Occipital lobe (tissue), 2 donors: ENCODE measurements around the gene BOC. TPM values are rescaled to one million over a fixed set of nuclear protein-coding genes. Genes with fewer than 3 reads are reported as not detected.

ENCODE experiments used
- DNase-seq: peaks from one replicate; lab custom pipeline; 2025; lab: John Stamatoyannopoulos, UW
- total RNA-seq: library from RNA; depleted of rRNA; stranded (reverse); fragments of >200 nt; gene quantifications from one replicate; pipeline ENCODE4 v1.2.3, GENCODE V29; 2014

BOC gene
- total RNA-seq, 1 donor from 2014 or later: 11.2 TPM

GRCh38 chr3:113270068-113270467 lies 58.7 kb downstream of the BOC start:
- no peak for DNase-seq

DNA sequence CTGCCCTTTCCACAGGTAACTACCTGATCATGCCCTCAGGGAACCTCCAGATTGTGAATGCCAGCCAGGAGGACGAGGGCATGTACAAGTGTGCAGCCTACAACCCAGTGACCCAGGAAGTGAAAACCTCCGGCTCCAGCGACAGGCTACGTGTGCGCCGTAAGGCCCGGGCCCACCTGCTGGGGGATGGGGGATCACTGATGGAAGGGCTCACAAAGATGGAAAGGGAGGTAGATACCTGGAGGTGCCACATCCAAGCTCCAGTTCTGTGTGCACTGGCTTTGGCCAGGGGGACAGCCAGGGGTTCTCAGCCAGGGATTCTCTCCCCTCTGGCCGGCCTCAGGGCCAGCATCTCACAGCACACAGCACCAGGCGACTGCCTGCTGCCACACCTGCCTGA lies 59.4 kb downstream of the BOC start:
- DNase-seq: no peak

GRCh38 chr3:113271189-113271588 lies 59.8 kb downstream of the BOC start:
- no peak for DNase-seq

DNA sequence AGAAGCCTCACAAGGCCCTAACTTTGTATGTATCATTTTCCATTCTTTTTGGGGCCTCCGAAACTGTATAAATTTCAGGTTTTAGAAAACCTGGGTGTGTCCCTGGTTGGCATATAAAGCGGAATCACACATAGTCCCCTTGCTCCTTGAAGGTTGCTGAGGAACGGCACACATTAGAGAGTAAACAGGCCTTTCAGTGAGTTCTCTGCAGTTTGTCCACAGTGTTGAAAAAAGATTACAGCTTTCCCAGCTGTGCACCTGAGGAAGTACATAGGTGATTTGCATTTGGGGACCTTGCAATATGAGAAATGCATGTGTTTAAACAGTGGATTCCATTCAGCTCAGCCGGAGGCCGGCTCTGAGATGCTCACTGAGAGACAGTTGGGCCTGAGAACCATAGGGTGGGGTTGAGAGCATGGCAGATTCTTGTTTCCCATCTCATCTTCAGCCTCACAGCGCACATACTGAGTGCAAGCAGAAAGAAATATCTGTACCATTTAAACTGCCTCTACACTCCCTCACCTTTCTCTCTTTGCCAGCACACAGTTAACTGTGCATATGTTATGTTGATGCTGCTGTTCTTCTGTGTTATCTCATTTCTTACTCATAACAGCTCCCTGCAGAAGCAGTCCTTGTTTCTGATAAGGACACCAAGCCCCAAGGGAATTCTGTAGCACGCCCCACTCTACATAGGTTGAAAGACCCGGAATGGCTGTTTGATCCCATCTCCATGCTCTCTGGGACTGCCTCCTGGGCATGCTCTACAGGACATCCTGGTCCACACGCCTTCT lies 60.4 kb downstream of the BOC start:
- no peak for DNase-seq

GRCh38 chr3:113272385-113272779 lies 61.0 kb downstream of the BOC start:
- no peak for DNase-seq

- DNase-seq: no peak
Observed at GRCh38 chr3:113273011-113273410, 61.7 kb downstream of the BOC start.

GRCh38 chr3:113273604-113274378 lies 62.4 kb downstream of the BOC start:
- no peak for DNase-seq

- DNase-seq: no peak
Observed at GRCh38 chr3:113274425-113275257, 63.3 kb downstream of the BOC start.

- no peak for DNase-seq
Observed at GRCh38 chr3:113275258-113275556, 63.9 kb downstream of the BOC start.

DNA sequence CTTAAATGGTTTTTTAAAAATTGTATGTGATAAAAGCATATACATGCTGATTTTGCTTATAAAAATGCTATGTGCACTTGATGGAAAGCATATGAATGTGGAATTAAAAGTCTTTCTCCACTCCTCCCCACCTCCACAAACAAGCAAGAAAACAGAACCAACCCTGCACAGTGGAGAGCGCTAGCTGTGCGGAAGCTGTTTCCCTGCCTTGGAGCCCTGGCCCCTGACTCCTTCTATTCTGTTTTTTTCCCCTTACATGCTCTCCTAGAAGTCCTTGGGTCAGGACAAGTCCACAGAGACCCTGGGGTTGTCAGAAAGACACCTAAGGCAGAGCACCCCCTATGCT lies 64.2 kb downstream of the BOC start:
- no peak for DNase-seq

GRCh38 chr3:113275929-113276750 lies 64.8 kb downstream of the BOC start:
- no peak for DNase-seq

DNA sequence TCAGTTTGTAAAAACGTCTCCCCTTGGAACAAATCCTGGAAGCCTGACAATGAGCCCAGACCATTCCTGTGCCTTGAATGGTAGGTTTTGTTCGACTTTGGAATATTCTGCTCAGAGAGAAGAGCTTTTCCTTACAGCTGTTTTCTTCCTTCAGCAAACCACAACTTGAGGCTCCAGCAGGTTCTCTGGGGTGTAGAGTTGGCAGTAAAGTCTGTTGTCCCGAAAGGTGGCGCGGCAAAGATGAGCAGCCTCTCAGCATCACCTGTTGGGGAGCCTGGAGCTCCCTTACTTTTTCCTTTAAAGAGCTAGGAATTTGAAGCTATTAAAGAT lies 65.4 kb downstream of the BOC start:
- no peak for DNase-seq

DNA sequence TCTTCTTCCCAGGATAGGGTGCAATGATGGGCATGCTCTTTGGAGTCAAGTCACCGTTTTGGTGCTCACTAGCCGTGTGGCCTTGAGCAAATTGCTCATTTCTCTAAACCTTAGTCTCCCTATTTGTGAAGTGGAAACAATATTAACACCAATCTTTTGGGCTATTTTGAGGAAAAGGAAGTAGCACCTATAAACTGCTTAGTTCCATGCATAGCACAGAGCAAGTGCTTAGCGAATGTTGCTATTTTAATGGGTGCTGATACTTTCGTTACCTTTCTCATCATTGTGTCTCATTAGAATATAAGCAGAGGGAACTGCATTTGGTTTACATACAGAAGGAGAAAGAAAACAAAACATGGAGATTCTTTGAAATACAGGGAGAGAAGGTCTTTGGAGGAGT lies 66.1 kb downstream of the BOC start:
- no peak for DNase-seq

GRCh38 chr3:113277941-113278598 lies 66.7 kb downstream of the BOC start:
- no peak for DNase-seq

- DNase-seq: no peak
Observed at GRCh38 chr3:113278599-113278955, 67.2 kb downstream of the BOC start.

- DNase-seq: no peak
Observed at GRCh38 chr3:113279686-113280085, 68.3 kb downstream of the BOC start.

- DNase-seq: no peak
Observed at GRCh38 chr3:113283306-113283705, 71.9 kb downstream of the BOC start.

GRCh38 chr3:113284453-113285050 lies 73.2 kb downstream of the BOC start:
- no peak for DNase-seq

GRCh38 chr3:113285226-113285625 lies 73.9 kb downstream of the BOC start:
- DNase-seq: no peak

DNA sequence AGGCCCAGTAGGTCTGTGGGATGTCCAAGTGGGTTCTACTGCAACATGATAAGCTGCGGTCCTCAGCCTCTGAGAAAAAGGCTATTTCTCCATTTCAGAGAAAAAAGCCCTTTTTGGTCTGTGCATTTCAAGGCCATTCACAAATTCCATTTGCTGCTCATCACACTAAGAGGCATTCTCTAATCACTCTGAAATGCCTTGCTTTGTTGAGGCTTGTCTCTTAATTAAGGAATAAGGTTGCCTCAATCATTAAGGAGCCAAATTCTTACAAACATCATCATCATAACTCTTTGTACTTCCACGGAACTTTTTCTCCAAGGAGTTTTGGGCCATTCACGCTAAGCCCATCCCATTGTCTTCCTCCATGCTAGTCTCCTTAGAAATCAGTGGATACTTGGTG lies 74.4 kb downstream of the BOC start:
- DNase-seq: no peak

DNA sequence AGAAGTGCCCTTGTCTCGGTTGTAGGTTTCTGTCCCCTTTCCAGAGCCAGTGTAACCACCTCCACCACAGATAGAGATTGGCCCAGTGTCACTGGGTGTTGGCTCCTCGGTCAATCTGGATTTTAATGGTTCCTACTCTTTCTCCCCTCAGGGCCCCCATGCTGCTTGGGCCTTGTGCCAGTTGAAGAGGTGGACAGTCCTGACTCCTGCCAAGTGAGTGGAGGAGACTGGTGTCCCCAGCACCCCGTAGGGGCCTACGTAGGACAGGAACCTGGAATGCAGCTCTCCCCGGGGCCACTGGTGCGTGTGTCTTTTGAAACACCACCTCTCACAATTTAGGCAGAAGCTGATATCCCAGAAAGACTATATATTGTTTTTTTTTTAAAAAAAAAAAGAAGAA lies 75.2 kb downstream of the BOC start:
- DNase-seq: no peak
